IPS-18c (cell line): ENCODE results near the gene APBB1IP.
A peak's percentile ranks its signal among the peaks of the same experiment; 100 is the strongest.
"Not testable (repeated sequence)": the region's sequence is repeated elsewhere in the genome, so short reads cannot be mapped to it uniquely, and the experiment has no call there.

Experiments
- H3K4me3 ChIP-seq: 2 replicates; pipeline ENCODE4 v1.7.0; 2013; ENCODE audit warnings: low read depth, mild to moderate bottlenecking, low read length, moderate library complexity; ENCODE audit not compliant: insufficient read depth
- H3K9me3 ChIP-seq: one replicate; pipeline ENCODE4 v1.6.1; 2013; ENCODE audit warnings: mild to moderate bottlenecking, low read length, moderate library complexity; ENCODE audit not compliant: control insufficient read depth, insufficient read depth

Gene APBB1IP

DNA sequence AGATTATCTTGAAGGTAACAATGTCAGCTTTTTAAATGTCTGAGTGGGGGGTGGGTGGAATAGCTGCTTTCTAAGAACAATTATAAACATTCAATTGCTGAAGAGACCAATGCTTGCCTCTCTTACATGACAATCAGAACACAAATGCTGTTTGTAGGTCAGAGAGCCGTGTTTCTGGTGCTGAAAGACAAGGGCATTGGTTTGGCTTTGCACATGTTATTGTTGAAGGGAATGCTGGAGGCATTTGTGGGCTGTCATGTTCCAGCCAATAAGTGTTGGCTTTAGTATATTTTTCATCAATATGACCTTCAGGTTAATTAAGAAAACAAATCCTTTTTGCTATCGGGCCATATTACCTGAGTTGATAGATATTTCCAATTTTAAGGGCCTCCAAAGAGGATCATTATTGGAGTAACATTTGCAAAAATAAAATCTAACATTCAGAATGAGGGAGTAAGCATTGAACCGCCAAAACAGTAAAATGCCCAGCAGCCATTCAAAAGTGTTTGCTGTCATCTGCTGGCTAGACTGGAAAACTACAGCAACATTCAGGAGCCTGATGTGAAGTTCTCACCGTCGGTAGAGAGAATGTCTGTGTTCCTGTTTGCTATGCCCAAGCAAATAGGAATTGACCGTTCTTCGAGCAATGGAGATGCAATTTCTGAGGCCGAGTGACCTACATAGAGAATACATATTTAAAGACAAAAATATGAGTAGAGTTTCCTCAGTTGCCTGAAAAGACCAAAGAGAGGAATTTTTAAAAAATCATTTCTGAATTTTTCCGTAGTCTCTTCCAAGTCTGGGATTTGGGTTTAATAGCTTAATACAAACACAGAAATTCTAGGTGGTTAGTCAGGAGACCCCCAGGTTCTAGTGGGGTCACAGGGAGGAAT lies 118.9 kb downstream of the APBB1IP start:
- H3K9me3 ChIP-seq = no peaks in the 10 kb centered on the region
- no peak overlapping the region for H3K4me3 ChIP-seq

DNA sequence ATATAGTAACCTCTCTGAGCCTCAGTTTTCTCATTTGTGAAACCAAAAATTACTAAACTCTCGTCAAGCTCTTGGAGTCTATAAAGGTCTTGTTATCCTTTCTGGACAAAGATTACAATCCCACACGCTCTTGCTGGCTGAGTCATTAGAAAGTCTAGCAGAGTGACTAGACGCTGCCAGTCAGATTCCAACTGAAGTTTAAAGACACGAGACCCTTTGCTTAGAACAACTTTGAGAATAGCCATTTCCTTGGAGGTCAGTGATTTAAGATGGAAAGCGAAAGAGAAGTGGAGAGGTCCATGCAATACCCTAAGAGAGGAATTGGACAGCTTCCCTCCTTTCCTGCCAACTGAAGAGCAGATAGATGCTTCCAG lies 119.5 kb downstream of the APBB1IP start:
- Histone ChIP-seq H3K4me3 (no peak overlapping the region), H3K9me3 (no peaks in the 10 kb centered on the region)

DNA sequence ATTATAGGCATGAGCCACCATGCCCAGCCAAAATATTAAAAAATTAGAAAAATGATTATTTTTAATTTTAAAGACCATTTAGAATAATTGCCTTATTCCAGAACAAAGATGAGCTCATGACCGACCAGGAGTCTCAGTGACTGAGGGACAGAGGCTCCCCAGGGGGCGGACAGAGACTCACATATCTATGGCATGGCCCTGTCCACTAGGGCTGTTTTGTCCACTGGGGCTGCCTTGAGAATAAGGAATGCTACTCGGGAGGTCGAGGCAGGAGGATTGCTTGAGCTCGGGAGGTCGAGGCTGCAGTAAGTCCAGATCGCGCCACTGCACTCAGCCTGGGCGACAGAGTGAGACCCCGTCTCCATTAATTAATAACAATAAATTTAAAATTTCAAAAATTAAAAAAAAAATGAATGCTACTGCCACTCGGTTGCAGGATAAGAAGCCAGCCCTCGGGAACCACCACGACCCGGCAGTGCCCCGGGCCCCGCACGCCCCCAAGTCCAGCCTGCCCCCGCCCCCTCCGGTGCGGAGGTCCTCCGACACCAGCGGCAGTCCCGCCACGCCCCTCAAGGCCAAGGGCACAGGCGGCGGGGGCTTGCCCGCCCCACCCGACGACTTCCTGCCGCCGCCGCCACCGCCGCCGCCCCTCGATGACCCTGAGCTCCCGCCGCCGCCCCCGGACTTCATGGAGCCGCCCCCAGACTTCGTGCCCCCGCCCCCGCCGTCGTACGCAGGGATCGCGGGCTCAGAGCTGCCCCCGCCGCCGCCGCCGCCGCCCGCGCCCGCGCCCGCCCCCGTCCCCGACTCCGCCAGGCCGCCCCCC lies 128.6 kb downstream of the APBB1IP start:
- peak overlapping the region; percentile 50 for H3K4me3 ChIP-seq

DNA sequence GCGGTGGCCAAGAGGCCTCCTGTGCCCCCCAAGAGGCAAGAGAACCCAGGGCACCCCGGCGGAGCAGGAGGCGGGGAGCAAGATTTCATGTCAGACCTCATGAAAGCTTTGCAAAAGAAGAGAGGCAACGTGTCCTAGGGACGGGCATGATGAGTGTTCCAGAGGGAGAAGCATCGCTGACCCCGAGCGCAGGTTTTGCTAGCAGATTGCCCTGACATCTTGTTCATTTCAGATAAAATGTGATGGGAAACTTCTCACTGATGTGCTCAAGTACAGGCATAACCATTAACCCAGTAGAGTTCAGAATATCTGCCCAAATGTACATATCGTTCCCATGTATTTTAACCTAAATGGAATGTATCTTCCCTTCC lies 129.2 kb downstream of the APBB1IP start:
- H3K9me3 ChIP-seq = no peaks in the 10 kb centered on the region
- H3K4me3 ChIP-seq = peak overlapping the region; percentile 47

More for the DNA sequence above, 128.6 kb downstream of the APBB1IP start:
- H3K9me3 ChIP-seq = no peaks in the 10 kb centered on the region

DNA sequence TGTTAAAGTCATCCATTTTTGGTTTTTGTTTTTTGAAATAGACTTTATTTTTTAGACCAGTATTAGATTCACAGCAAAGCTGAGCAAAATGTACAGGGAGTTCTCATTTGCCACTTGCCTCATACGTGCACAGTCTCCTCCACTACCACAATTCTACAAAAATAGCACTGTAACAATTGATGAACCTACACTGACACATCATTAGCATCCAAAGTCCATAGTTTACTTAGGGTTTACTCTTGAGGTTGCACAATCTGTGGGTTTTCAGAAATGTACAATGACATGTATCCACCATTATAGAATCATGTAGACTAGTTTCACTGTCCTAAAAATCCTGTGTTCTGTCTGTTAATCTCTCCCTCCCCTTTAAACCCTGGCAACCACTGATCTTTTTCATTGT lies 133.5 kb downstream of the APBB1IP start:
- no peak overlapping the region for H3K4me3 ChIP-seq
- H3K9me3 ChIP-seq = no peaks in the 10 kb centered on the region

DNA sequence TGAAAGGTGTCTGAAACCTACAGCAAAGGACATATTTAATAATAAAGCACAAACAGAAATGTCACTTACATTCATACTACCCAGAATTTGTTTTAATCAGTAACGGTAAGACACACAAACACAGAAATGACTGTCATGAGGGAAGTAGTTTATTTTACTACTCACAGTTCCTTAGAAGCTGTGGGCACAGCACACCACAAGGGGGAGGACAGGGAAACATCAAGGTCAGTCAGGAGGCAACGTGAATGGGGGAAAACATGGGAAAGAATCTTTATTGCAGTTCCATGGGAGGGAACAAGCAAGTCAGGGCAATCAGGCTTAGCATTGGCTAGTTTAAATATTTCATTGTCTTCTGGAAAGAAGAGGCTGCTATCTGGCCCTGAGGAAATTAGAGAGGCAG lies 135.5 kb downstream of the APBB1IP start:
- no peaks in the 10 kb centered on the region for H3K9me3 ChIP-seq
- no peak overlapping the region for H3K4me3 ChIP-seq

DNA sequence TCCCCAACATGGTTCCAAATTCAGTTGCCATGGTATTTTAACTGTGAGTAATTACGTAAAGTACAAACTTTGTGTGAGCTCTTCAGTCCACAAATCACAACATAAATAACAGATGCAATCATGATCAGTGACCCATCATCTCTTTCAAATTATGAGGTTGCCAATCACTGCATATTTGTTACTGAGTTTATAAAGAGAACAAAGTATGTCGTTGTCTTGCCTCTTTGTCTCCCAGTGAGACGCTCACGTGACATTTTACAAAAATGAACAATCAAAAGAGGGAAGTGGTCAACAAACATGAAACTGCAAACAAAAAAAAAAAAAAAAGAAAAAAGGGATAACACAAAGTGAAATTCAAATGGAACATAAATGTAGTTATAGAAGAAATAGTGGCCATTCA lies 136.6 kb downstream of the APBB1IP start:
- H3K9me3 ChIP-seq = no peaks in the 10 kb centered on the region
- H3K4me3 ChIP-seq = no peak overlapping the region

DNA sequence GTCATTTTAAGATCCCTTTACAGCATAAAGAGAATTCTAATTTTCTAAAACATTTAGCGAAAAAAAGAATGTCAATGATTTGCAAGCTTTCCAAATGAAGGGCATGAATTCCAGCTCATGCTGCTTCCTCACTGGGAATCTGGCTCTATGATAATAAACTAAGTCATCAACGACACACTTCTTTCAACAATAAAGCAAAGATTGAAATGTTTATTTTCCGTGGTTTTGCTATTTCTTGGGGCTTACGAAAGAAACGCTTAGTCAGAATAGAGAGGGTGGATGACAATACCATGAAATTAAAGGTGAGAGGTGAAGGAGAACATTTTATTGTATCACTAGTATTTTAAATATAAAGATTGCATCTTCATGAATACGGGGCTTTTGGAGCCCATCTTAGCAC lies 140.2 kb downstream of the APBB1IP start:
- H3K9me3 ChIP-seq, H3K4me3 ChIP-seq: not testable (repeated sequence)

DNA sequence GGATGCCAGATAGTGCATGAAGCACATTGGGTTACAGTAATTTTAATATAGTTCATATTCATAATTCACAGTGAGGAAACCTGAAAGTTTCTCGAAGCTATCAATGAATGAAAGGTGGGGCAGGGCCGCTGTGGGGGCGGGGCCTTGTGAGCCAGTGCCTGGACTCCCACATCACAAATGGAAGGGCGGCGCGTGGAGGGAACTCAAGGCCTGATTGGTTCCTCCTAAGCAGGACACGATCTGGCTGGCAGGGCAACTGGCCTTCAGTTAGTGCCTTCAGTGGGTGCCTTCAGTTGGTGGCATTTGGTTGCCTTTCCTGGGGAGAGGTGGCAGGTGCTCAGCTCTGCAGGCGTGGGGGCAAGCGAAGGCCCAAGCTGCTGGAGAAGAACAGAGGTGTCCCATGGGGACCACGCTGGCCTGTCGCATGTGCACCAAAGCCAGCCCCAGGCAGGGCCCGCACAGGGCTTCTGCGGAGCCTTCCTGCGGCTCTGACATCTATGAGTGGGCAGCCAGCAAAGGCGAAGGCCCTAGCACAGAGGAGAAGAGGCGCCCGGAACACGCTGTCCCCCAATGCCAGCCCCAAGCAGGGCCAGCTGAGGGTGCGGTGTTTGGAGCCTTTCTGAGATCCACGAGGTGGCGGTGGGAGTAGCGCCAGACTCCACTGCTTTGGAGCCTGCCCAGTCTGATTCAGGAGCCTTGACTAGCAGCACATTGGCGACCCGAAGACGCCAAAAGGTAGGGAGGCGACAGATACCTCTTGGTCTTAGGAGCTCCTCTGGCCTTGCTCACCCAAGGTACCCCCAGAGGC lies 141.3 kb downstream of the APBB1IP start:
- H3K9me3 ChIP-seq = peaks cover 2% of the 10 kb centered on the region
- H3K4me3 ChIP-seq = no peak overlapping the region

DNA sequence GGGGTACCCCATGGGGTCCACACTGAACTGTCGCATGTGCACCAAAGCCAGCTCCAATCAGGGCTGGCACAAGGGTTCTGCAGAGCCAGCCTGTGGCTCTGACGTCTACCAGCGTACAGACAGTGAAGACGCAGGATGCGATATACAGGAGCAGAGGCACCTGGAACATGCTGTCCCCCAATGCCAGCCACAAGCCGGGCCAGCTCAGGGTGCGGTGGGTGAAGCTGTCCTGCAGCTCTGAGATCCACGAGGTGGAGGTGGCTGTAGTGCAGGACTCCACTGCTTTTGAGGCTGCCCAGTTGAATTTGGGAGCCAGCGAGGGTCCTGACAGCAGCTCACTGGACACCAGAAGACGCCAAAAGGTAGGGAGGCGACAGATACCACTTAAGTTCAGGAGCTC lies 148.1 kb downstream of the APBB1IP start:
- H3K4me3 ChIP-seq = no peak overlapping the region
- peaks cover 2% of the 10 kb centered on the region for H3K9me3 ChIP-seq

DNA sequence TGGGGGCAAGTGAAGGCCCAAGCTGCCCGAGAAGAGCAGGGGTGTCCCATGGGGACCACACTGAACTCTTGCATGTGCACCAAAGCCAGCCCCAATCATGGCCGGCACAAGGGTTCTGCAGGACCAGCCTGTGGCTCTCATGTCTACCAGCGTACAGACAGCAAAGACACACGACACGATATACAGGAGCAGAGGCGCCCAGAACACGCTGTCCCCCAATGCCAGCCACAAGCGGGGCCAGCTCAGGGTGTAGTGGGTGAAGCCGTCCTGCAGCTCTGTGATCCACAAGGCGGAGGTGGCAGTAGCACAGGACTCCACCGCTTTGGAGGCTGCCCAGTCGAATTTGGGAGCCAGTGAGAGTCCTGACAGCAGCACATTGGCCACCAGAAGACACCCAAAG lies 150.5 kb downstream of the APBB1IP start:
- H3K4me3 ChIP-seq = no peak overlapping the region

DNA sequence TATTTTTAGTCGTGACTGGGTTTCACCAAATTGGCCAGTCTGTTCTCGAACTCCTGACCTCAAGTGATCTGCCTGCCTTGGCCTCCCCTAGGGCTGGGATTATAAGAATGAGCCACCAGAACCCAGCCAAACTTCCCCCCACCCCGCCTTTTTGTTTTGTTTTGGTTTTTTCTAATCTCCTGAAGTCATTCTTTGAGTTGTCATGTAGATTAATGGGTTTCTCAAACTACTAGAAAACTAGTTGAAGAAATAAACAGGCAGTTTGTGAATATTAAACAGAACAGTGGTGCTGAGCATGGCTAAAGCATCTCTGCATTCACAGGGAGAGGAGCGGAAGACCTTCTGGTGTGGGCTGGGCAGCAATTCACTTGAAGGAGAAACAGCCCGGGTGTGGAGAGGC lies 151.7 kb downstream of the APBB1IP start:
- H3K4me3 ChIP-seq, H3K9me3 ChIP-seq: not testable (repeated sequence)

More for the DNA sequence above, 150.5 kb downstream of the APBB1IP start:
- H3K9me3 ChIP-seq = peaks cover 2% of the 10 kb centered on the region

DNA sequence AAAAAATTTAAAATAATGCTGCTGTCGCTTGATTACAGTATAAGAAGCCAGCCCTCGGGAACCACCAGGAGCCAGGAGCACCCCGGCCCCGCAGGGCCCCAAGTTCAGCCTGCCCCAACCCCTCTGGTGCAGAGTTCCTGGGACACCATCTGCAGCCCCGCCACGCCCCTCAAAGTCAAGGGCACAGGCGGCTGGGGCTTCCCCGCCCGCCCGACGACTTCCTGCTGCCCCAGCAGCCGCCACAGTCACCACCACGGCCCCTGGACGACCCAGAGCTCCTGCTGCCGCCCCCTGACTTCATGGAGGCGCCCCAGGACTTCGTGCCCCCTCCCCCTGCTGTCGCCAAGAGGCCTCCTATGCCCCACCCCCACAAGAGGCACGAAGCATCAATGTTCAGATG lies 155.8 kb downstream of the APBB1IP start:
- Histone ChIP-seq H3K9me3 (no peaks in the 10 kb centered on the region), H3K4me3 (no peak overlapping the region)

DNA sequence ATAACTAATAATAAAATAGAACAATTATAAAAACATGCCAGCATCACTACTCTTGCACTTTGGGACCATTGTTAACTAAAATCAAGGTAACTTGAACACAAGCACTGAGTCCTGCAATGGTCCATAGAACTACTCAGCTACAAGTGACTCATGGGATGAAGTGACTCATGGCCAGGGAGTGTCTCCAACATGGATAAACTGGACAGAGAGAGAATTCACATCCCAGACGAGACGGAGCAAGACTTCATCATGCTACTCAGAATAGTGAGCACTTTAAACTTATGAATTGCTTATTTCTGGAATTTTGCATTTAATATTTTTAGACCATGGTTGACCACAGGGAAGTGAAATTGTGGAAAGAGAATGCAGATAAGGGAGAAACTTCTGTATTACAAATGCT lies 165.1 kb downstream of the APBB1IP start:
- H3K4me3 ChIP-seq, H3K9me3 ChIP-seq: not testable (repeated sequence)

DNA sequence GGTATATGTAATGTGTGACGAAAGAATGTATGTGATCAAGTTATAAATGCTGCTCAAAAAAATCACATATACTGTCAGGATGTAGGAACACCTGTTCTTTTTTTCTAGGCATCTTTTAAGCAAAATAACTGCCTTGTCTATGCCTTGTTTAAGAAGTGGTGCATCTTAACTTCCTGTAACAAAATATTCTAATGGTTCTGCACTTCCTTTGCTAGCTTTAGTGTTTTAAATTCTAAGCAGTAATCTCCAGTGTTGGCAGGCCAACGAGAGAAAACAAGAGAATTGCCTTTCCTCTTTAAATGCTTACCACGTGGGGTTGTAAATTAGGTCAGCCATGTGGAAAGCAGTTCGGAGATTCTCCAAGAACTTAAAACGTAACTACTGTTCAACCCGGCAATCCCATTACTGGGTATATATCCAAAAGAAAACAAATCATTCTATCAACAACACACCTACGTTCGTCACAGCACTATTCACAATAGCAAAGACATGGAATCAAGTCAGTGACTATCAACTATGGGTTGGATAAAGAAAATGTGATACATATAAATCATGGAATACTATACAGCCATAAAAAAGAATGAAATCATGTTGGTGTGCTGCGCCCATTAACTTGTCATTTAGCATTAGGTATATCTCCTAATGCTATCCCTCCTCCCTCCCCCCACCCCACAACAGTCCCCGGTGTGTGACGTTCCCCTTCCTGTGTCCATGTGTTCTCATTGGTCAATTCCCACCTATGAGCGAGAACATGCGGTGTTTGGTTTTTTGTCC lies 166.4 kb downstream of the APBB1IP start:
- H3K9me3 ChIP-seq, H3K4me3 ChIP-seq: not testable (repeated sequence)

DNA sequence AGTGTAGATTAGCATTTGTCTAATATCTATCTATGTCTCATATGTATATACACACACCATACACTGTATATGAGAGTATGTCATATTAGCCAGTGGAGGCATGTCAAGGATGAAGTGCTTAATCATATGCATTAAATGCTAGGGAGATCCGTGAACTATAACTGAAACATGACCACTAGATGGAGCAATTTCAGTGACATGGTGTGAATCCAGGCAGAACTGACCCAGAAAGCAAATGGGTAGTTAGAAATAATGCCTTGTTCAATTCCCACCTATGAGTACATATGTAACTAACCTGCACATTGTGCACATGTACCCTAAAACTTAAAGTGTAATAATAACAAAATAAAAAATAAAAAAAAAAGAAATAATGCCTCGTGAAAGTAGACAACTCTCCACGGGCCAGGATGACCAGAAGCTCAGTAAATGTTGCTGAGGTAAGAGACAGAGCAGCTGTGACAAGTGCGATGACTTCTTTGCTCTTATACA lies 168.3 kb downstream of the APBB1IP start:
- not testable (repeated sequence) for H3K4me3 ChIP-seq, H3K9me3 ChIP-seq
